HG03575 (cell line): ENCODE data around the gene NRM.
"Not testable (repeated sequence)": the region's sequence is repeated elsewhere in the genome, so short reads cannot be mapped to it uniquely, and the experiment has no call there.

Experiments
- ATAC-seq: cut with Tn5 transposase; IDR thresholded peaks from one replicate; pipeline ENCODE4 v1.9.1; 2021; ENCODE audit not compliant: unreplicated experiment, insufficient number of reproducible peaks, low FRiP score; ENCODE audit errors: extremely low read depth

NRM gene

GRCh38 chr6:30678964-30679726 lies 11.6 kb downstream of the NRM start:
- no peak for ATAC-seq

- ATAC-seq = no peak
These were observed 14.0 kb downstream of the NRM start for GRCh38 chr6:30676660-30677285.

- ATAC-seq = no peak
These were observed 18.1 kb downstream of the NRM start, which contains the start of gene DHX16 for GRCh38 chr6:30672445-30673253. Gene DHX16 (minus strand): TSS chr6:30673006. CDS start chr6:30672841, 165 bp downstream.

- ATAC-seq = no peak
These were observed 19.8 kb downstream of the NRM start for GRCh38 chr6:30670760-30671527.

- not testable (repeated sequence) for ATAC-seq
These were observed 24.5 kb downstream of the NRM start for GRCh38 chr6:30666300-30666699.

- no peak for ATAC-seq
These were observed 25.6 kb downstream of the NRM start for GRCh38 chr6:30664994-30665767.

GRCh38 chr6:30657922-30658321 lies 32.9 kb downstream of the NRM start:
- ATAC-seq = not testable (repeated sequence)

GRCh38 chr6:30657454-30657853 lies 33.3 kb downstream of the NRM start:
- ATAC-seq = no peak

- ATAC-seq = no peak
These were observed 34.3 kb downstream of the NRM start for GRCh38 chr6:30656513-30656912.

- ATAC-seq = no peak
These were observed 35.1 kb downstream of the NRM start for GRCh38 chr6:30655743-30656094.

GRCh38 chr6:30654798-30655742 lies 35.7 kb downstream of the NRM start:
- no peak for ATAC-seq

GRCh38 chr6:30651143-30651542 lies 39.6 kb downstream of the NRM start:
- no peak for ATAC-seq

- ATAC-seq = no peak
These were observed 43.3 kb downstream of the NRM start for GRCh38 chr6:30647242-30648116.

- no peak for ATAC-seq
These were observed 44.1 kb downstream of the NRM start, which contains the start of gene C6orf136 for GRCh38 chr6:30646450-30647241. Gene C6orf136 (plus strand): TSS chr6:30647133. CDS start chr6:30647232, 99 bp downstream.

- ATAC-seq = no peak
These were observed 44.8 kb downstream of the NRM start for GRCh38 chr6:30645989-30646388.

GRCh38 chr6:30644769-30645168 lies 46.0 kb downstream of the NRM start:
- no peak for ATAC-seq
